ENCODE results near the gene SCUBE1.

SCUBE1 gene

GRCh38 chr22:43326331-43327156, 16.6 kb downstream of the SCUBE1 start:
- DNase-seq (ENCODE audit: low spot score) = no peak

GRCh38 chr22:43325176-43325575, 18.0 kb downstream of the SCUBE1 start:
- DNase-seq (ENCODE audit: low spot score) = no peak

- DNase-seq (ENCODE audit: low spot score) = no peak
Observed at GRCh38 chr22:43320943-43321900, 21.9 kb downstream of the SCUBE1 start.

- no peak for DNase-seq (ENCODE audit: low spot score)
Observed at GRCh38 chr22:43319661-43320486, 23.3 kb downstream of the SCUBE1 start.

GRCh38 chr22:43317239-43317638, 25.9 kb downstream of the SCUBE1 start:
- DNase-seq (ENCODE audit: low spot score) = no peak

GRCh38 chr22:43315687-43316217, 27.4 kb downstream of the SCUBE1 start:
- no peak for DNase-seq (ENCODE audit: low spot score)

- DNase-seq (ENCODE audit: low spot score) = no peak
Observed at GRCh38 chr22:43314611-43315010, 28.6 kb downstream of the SCUBE1 start.

GRCh38 chr22:43313890-43314474, 29.2 kb downstream of the SCUBE1 start:
- DNase-seq (ENCODE audit: low spot score) = no peak

GRCh38 chr22:43313244-43313889, 29.8 kb downstream of the SCUBE1 start:
- no peak for DNase-seq (ENCODE audit: low spot score)

GRCh38 chr22:43312608-43313007, 30.6 kb downstream of the SCUBE1 start:
- DNase-seq (ENCODE audit: low spot score) = no peak

GRCh38 chr22:43310798-43311197, 32.4 kb downstream of the SCUBE1 start:
- DNase-seq (ENCODE audit: low spot score) = no peak

- DNase-seq (ENCODE audit: low spot score) = no peak
Observed at GRCh38 chr22:43310311-43310710, 32.9 kb downstream of the SCUBE1 start.

GRCh38 chr22:43308836-43309235, 34.3 kb downstream of the SCUBE1 start:
- no peak for DNase-seq (ENCODE audit: low spot score)

GRCh38 chr22:43308060-43308830, 34.9 kb downstream of the SCUBE1 start:
- DNase-seq (ENCODE audit: low spot score) = no peak

GRCh38 chr22:43305806-43306205, 37.4 kb downstream of the SCUBE1 start:
- no peak for DNase-seq (ENCODE audit: low spot score)

- no peak for DNase-seq (ENCODE audit: low spot score)
Observed at GRCh38 chr22:43304831-43305590, 38.2 kb downstream of the SCUBE1 start.

GRCh38 chr22:43303751-43304150, 39.4 kb downstream of the SCUBE1 start:
- DNase-seq (ENCODE audit: low spot score) = no peak

- no peak for DNase-seq (ENCODE audit: low spot score)
Observed at GRCh38 chr22:43303166-43303565, 40.0 kb downstream of the SCUBE1 start.

- no peak for DNase-seq (ENCODE audit: low spot score)
Observed at GRCh38 chr22:43302531-43303041, 40.6 kb downstream of the SCUBE1 start.

All from kidney capillary endothelial cell (primary cell).